ENCODE results near the gene FECH.

GRCh38 chr18:57583297-57583835 is 3.1 kb downstream of the FECH start:
- TF ChIP-seq SP1 (IDR thresholded peaks at IDR 0.05) (no peak), PKNOX1 (IDR thresholded peaks at IDR 0.05) (no peak), ELF4 (IDR thresholded peaks at IDR 0.05) (no peak), BHLHE40 (IDR thresholded peaks at IDR 0.05; ENCODE audit: borderline replicate concordance) (no peak), TARDBP (IDR thresholded peaks at IDR 0.05) (no peak), L3MBTL2 (conservative IDR thresholded peaks at IDR 0.05) (no peak), ARNT (IDR thresholded peaks at IDR 0.05) (no peak), SUZ12 (IDR thresholded peaks at IDR 0.05) (no peak), LEF1 (IDR thresholded peaks at IDR 0.05; ENCODE audit: borderline replicate concordance) (no peak), ZNF384 (IDR thresholded peaks at IDR 0.05) (no peak), FOXA1 (IDR thresholded peaks at IDR 0.05) (no peak), NFRKB (IDR thresholded peaks at IDR 0.05) (no peak), HDGF (IDR thresholded peaks at IDR 0.05; ENCODE audit: borderline replicate concordance) (no peak), FOXK2 (IDR thresholded peaks at IDR 0.05) (no peak)
